HG03280 (cell line): ENCODE data around the gene ITSN1.
"Not testable (repeated sequence)": the region's sequence is repeated elsewhere in the genome, so short reads cannot be mapped to it uniquely, and the experiment has no call there.

Experiments used
- ATAC-seq: cut with Tn5 transposase; IDR thresholded peaks from one replicate; pipeline ENCODE4 v1.9.1; 2021; ENCODE audit warnings: mild to moderate bottlenecking, moderate library complexity; ENCODE audit not compliant: unreplicated experiment

The ITSN1 gene

DNA sequence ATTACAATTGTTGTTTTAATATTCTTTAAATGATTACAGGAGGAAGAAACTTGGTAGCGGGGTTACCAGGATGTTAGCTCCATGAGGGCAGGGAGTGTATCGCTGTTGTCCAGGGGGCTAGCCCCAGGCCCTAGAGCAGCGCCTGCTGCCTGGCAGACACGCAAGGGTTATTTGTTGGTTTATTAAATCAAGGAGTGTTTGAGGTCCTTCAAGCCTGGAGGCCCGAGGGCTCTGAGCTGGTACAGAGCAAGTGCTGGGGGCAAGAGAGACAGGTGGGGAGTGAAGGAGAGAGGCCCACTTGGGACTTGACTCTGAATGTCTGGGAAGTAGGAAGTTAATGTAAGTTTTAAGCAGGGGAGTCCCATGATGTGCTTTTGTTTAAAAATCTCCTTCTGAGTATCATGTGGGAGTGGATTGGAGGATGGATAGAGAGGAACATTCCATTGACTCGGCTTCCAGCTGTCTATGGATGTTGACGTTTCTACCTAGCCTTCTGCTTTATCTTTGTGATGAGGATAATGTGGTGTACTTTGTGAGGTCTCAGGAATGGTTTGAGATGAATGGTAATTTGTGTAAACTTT lies 8.7 kb downstream of the ITSN1 start:
- ATAC-seq: no peak

GRCh38 chr21:33651965-33652680 lies 9.8 kb downstream of the ITSN1 start:
- ATAC-seq: no peak

GRCh38 chr21:33654412-33654811 lies 12.1 kb downstream of the ITSN1 start:
- ATAC-seq: no peak

- no peak for ATAC-seq
Measured at GRCh38 chr21:33655588-33656221, 13.4 kb downstream of the ITSN1 start.

DNA sequence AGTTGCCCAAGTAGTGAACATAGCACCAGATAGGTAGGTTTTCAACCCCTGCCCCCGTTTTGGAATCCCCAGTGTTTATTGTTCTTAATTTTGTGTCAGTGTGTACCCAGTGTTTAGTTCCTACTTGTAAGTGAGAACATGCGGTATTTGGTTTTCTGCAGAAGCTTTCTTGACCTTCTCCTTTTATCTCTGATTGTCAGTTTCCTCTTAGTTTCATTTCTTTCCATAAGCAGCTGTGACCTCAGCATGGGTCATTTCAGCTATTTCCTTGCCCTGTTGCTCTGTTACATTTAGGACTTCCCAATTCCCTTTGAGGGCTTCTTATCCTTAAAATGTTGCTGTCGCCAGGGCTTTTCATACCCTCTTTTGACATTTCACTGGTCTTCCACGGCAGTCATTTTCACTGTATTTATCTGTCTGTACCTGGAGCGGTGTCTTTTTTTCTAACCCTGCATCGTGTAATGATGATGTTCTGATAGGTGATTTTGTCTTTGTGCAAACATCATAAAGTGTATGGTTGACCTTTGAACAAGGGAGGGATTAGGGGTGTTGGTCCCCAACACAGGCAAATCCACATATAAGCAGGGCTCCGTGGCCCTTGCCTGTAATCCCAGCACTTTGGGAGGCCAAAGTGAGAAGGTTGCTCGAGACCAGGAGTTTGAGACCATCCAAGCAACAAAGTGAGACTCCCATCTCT lies 15.0 kb downstream of the ITSN1 start:
- ATAC-seq: no peak

DNA sequence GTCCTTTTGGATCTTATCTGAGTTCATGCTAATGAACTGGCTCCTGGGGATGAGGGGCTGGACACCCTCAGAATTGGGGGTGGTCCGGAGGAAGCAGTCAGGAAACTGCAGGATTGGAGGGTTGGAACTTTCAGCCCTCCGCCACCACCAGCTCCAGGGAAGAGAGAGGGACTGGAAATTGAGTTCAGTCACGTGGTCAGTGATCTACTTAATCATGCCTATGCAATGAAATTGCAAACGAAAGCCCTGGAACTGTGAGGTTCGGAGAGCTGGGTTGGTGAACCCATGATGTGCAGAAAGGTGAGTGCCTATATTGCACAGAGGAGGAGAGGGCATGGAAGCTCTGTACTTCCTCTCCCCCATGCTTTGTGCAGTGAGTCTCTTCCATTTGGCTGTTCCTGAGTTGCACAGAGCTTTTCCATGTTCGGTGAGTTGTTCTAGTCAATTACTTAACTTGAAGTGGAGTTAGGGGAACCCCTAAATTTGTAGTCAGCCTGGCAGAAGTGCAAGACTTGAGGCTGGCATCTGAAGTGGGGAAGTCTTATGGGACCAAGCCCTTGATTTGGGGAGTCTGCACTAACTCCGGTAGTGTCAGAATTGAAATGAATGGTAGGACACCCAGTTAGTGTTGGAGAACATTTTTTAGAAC lies 16.7 kb downstream of the ITSN1 start:
- no peak for ATAC-seq

DNA sequence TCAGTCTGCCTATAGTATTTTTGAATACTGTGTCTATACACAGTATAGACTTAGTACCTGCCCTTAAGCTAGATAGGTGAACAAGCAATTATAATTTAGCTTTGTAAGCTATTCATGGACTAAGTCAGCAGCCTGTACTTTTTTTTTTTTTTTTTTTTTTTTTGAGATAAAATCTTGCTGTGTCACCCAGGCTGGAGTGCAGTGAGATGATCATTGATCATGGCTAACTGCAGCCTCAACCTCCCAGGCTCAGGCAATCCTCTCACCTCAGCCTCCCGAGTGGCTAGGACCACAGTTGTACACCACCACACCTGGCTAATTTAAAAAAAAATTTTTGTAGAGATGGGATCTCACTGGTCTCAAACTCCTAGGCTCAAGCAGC lies 17.3 kb downstream of the ITSN1 start:
- no peak for ATAC-seq

DNA sequence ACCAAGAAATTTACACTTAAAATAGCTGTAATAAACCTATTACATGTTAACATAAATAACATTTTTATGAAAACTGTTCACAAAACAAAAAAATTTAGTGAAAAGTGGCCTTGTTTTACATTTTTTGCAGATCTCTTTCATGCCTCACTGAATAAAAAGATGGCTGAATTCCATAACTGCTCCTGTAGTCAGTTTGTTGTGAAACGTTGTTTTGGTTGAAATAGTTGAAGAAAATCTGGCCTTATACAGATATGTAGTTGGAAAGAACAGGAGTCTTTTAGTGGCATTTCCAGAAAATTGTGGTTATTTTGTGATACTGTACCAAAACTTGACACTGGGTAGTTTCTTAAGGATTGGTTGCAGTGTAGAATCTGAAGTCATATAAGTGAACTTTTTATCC lies 18.1 kb downstream of the ITSN1 start:
- ATAC-seq: no peak

- no peak for ATAC-seq
Measured at GRCh38 chr21:33661146-33661545, 18.8 kb downstream of the ITSN1 start.

DNA sequence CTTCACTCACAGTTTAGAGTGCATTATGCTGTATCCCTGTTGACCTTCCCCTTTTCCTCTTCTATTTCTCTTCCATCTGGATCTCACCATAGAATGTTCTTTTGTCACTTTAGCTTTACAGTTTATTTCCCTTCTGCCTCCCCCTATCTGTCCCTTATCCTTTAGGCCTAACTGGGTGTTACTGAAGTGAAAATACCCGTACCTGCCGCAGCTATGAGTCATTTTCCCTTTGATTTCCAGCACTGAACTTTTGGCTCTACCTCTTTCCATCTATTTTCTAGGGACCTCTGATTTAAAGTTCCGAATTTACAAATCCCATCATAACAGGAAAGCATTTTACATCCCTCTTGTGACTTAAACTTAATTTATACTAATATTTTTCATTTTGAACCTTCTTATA lies 19.7 kb downstream of the ITSN1 start:
- ATAC-seq: no peak

DNA sequence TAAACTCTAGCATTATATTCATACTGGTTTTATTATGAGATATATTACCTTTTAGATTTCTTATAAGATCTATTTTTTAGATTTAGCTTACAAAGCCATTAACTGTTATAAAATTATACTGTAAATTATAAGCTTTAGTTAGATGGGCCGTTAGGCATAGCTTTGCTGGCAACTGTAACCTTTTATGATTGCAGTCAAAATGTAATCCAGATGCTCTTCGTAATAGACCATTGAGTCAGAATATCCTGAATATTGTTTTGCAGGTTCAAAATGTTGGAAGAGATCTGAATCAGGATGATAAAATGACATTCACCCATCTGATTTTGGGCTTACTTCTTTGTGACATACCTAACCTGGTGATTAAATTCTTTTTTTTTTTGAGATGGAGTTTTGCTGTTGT lies 20.9 kb downstream of the ITSN1 start:
- no peak for ATAC-seq

DNA sequence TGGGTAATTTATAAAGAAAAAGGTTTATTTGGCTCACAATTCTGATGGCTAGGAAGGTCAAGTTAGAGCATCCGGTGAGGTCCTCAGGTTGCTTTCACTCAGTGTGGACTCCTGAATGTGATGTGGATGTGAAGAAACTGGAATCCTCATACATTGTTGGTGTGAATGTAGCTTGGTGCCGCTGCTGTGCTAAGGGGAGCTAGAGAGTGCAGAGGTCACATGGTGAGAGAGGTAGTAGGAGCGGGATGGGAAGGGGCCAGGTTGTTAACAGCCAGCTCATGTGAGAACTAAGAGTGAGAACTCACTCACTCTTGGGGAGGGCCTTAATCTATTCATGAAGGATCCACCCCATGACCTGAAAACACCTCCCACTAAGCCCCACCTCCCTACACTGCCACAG lies 21.8 kb downstream of the ITSN1 start:
- no peak for ATAC-seq

- ATAC-seq: no peak
Measured at GRCh38 chr21:33666153-33666552, 23.9 kb downstream of the ITSN1 start.

GRCh38 chr21:33667636-33668035 lies 25.3 kb downstream of the ITSN1 start:
- ATAC-seq: no peak

- no peak for ATAC-seq
Measured at GRCh38 chr21:33668180-33668579, 25.9 kb downstream of the ITSN1 start.

DNA sequence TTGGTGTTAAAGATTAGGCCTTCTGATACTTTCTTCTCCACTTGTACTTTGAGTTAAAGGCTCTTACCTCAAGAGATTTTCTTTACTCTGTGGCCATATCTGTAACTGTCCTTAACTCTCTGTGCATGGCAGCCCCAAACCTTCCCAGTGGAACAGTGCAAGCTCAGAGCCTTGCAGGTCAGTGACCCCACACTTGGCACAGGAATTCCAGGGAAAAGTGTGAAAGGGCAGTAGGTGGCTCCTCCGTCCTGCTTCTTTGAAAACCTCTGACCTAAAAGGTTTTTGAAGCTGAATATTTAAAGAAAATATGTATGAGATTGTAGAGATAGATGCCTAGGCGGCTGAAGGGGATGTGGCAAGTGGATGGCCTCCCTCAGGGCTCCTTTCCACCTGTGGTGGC lies 26.3 kb downstream of the ITSN1 start:
- no peak for ATAC-seq

DNA sequence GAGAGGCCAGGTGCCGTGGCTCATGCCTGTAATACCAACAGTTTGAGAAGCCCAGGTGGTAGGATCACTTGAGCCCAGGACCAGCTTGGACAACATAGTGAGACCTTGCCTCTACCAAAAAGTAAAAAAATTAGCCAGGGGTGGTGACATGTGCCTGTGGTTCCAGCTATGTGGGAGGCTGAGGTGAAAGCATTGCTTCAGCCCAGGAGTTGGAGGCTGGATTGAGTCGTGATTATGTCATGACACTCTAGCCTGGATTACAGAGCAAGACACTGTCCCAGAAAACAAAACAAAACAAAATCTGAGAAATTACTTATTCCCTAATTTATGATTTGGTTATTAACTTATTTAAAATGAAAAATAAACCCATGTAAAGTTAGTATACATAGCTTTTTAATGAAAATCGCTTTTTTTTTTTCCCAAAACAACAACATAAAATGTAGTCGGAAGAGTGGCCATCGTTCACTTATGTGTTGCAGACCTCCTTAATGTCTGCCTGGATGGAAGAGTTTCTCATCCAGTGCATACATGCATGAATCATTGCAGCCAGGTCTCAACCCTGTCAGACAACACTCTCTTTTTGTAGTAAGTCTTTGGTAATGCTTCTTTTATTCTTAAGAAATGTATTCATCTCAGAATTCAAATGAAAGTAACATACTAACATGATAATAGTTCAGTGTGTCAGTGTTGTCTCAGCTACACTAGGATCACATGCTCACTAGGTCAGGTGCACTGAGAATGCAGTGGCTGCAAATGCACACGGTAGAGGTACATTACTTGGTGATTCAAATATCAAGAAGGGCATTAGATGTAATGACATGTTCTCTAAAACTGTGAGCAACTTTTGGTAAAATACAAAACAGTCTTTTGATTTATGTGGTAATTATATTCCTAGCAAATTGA lies 28.0 kb downstream of the ITSN1 start:
- no peak for ATAC-seq

DNA sequence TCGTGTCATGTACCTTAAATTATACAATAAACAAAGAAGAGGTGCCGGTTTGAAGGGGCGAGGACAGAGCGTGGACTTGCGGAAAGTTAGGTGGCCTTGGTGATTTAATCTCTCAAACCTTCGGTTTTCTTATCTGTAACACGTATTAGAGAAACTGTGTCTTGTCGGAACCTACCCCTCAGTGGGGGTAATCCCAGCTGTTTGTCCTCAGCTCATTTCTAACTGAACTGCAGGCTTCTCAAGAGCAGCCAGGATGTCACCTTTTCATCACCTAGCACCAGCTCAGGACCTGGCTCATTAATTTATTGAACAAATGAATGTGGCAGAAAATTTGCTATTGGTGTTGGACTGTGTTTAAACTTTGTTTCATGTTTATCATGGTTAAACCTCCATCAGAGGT lies 31.2 kb downstream of the ITSN1 start:
- no peak for ATAC-seq

DNA sequence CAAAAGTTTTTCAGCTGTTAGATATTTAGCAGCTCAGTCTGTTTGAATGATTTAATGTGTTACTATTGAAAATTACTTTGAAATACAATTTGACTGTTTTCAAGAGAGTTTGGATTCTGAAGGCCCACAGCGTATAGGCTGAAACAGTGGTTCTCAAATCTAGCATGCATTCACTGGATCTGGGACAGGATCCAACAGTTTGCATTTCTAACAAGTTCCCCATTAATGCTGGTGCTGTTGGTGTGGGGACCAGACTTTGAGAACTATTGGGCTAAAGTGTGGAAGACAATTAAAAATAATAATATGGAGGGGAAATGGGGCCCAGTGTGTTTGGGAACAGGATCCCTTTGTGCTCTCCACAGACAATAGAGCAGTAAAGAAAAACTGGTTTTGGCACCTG lies 31.9 kb downstream of the ITSN1 start:
- no peak for ATAC-seq

DNA sequence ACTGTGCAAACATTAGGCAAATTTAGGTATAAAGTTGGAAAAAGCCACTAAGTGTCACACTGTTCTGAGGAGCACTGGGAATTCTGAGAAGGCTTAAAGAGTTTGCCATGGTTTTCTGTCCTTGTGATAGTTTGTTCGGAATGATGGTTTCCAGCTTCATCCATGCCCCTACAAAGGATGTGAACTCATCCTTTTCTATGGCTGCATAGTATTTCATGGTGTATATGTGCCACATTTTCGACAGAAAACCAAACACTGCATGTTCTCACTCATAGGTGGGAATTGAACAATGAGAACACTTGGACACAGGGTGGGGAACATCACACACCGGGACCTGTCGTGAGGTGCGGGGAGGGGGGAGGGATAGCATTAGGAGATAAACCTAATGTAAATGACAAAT lies 34.4 kb downstream of the ITSN1 start:
- not testable (repeated sequence) for ATAC-seq
